Liver (tissue), 3 donors: ENCODE measurements around the gene ADTRP.

ENCODE experiments used
- ATF3 ChIP-seq: IDR thresholded peaks from 2 replicates; pipeline ENCODE4 v1.6.1; 2016; ENCODE audit warnings: antibody characterized with exemption
- CTCF ChIP-seq: fragments of 150-350 bp; IDR thresholded peaks from 2 replicates; pipeline ENCODE4 v1.5.1; 2017; ENCODE audit warnings: improper control_type of control experiment, low read depth, low read length; ENCODE audit not compliant: missing input control
- FOXA1 ChIP-seq: IDR thresholded peaks from 2 replicates; pipeline ENCODE4 v1.6.1; 2016; ENCODE audit warnings: antibody characterized with exemption
- GABPA ChIP-seq, 2 donors: IDR thresholded peaks in 1 of 2; conservative IDR thresholded peaks in 1 of 2; 2 replicates each; pipeline ENCODE4 v1.6.1; 2016; ENCODE audit warnings: antibody characterized with exemption in 2 of 2, mild to moderate bottlenecking in 1 of 2, moderate library complexity in 1 of 2
- JUND ChIP-seq, 2 donors: IDR thresholded peaks; 2 replicates each; pipeline ENCODE4 v1.6.1; 2016; ENCODE audit warnings: antibody characterized with exemption in 2 of 2
- MAX ChIP-seq: IDR thresholded peaks from 2 replicates; pipeline ENCODE4 v1.6.1; 2016; ENCODE audit warnings: antibody characterized with exemption
- RAD21 ChIP-seq, 2 donors: IDR thresholded peaks; 2 replicates each; pipeline ENCODE4 v1.6.1; 2016; ENCODE audit warnings: antibody characterized with exemption in 2 of 2, mild to moderate bottlenecking in 2 of 2
- RXRA ChIP-seq, 2 donors: IDR thresholded peaks; 2 replicates each; pipeline ENCODE4 v1.6.1; 2017 to 2018; ENCODE audit warnings: antibody characterized with exemption in 2 of 2, mild to moderate bottlenecking in 1 of 2
- TAF1 ChIP-seq: conservative IDR thresholded peaks from 2 replicates; pipeline ENCODE4 v1.6.1; 2016; ENCODE audit warnings: antibody characterized with exemption, mild to moderate bottlenecking
- YY1 ChIP-seq: IDR thresholded peaks from 2 replicates; pipeline ENCODE4 v1.6.1; 2016; ENCODE audit warnings: antibody characterized with exemption, mild to moderate bottlenecking
- TF ChIP-seq, protein P1 (sequence below): IDR thresholded peaks from 2 replicates; pipeline ENCODE4 v1.6.1; 2016; ENCODE audit warnings: antibody characterized with exemption, mild to moderate bottlenecking
- donor health status: healthy.
- donor health status: healthy.

- TF ChIP-seq CTCF (no peak), RXRA (IDR thresholded peaks at IDR 0.05) (no peak), TAF1 (no peak), YY1 (no peak), MAX (no peak), ATF3 (no peak), RAD21 (IDR thresholded peaks at IDR 0.05) (no peak), GABPA (IDR thresholded peaks at IDR 0.05 in 1 of 2, conservative IDR thresholded peaks at IDR 0.05 in 1 of 2) (no peak), FOXA1 (no peak), JUND (IDR thresholded peaks at IDR 0.05) (no peak)
- TF ChIP-seq, protein P1, sequence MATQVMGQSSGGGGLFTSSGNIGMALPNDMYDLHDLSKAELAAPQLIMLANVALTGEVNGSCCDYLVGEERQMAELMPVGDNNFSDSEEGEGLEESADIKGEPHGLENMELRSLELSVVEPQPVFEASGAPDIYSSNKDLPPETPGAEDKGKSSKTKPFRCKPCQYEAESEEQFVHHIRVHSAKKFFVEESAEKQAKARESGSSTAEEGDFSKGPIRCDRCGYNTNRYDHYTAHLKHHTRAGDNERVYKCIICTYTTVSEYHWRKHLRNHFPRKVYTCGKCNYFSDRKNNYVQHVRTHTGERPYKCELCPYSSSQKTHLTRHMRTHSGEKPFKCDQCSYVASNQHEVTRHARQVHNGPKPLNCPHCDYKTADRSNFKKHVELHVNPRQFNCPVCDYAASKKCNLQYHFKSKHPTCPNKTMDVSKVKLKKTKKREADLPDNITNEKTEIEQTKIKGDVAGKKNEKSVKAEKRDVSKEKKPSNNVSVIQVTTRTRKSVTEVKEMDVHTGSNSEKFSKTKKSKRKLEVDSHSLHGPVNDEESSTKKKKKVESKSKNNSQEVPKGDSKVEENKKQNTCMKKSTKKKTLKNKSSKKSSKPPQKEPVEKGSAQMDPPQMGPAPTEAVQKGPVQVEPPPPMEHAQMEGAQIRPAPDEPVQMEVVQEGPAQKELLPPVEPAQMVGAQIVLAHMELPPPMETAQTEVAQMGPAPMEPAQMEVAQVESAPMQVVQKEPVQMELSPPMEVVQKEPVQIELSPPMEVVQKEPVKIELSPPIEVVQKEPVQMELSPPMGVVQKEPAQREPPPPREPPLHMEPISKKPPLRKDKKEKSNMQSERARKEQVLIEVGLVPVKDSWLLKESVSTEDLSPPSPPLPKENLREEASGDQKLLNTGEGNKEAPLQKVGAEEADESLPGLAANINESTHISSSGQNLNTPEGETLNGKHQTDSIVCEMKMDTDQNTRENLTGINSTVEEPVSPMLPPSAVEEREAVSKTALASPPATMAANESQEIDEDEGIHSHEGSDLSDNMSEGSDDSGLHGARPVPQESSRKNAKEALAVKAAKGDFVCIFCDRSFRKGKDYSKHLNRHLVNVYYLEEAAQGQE, result no peak
Measured at GRCh38 chr6:11804135-11804534, 25.5 kb upstream of the ADTRP start.
